ENCODE data around the gene MAP2K1.

DNA sequence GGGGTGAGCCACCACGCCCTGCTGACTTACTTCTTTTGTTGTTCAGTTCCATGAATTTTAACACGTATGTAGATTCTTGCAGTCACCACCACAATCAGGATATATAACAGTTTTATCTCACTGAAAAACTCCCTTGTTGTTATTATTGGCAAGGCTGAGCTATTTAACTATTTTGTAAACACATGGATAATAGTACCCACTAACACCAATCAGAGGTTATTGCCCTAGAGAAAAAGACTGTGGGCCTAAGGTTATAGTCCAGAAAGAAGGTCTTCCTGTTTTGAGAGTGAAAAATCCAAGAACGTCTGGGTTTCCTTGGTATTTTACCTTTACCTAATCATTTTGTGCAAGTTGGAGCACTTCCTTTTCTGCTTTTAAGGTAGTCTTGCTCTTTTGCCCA lies 127.9 kb downstream of the MAP2K1 start:
- TF ChIP-seq, protein P1, sequence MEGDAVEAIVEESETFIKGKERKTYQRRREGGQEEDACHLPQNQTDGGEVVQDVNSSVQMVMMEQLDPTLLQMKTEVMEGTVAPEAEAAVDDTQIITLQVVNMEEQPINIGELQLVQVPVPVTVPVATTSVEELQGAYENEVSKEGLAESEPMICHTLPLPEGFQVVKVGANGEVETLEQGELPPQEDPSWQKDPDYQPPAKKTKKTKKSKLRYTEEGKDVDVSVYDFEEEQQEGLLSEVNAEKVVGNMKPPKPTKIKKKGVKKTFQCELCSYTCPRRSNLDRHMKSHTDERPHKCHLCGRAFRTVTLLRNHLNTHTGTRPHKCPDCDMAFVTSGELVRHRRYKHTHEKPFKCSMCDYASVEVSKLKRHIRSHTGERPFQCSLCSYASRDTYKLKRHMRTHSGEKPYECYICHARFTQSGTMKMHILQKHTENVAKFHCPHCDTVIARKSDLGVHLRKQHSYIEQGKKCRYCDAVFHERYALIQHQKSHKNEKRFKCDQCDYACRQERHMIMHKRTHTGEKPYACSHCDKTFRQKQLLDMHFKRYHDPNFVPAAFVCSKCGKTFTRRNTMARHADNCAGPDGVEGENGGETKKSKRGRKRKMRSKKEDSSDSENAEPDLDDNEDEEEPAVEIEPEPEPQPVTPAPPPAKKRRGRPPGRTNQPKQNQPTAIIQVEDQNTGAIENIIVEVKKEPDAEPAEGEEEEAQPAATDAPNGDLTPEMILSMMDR (conservative IDR thresholded peaks at IDR 0.05 in 1 of 2, IDR thresholded peaks at IDR 0.05 in 1 of 2; ENCODE audit: low read depth in 1 of 2, low read length in 2 of 2), result no peak
- no peak for TF ChIP-seq EZH2 (IDR thresholded peaks at IDR 0.05; ENCODE audit: low read length, missing control alignments)

Data from fibroblast of lung (primary cell).